GM21515 (cell line): Measurements from ENCODE around the gene MYH7.

ENCODE experiments used
- ATAC-seq: cut with Tn5 transposase; IDR thresholded peaks from one replicate; pipeline ENCODE4 v1.9.1; 2021; ENCODE audit not compliant: unreplicated experiment

Gene MYH7

GRCh38 chr14:23375527-23376251 lies 59.8 kb downstream of the MYH7 start:
- ATAC-seq: no peak

GRCh38 chr14:23373041-23373440 lies 62.4 kb downstream of the MYH7 start:
- no peak for ATAC-seq

- ATAC-seq: no peak
Measured at GRCh38 chr14:23372509-23372908, 63.0 kb downstream of the MYH7 start, which contains the start of gene IL25. IL25 (plus strand) TSS chr14:23372809.

- ATAC-seq: no peak
Measured at GRCh38 chr14:23371865-23372264, 63.6 kb downstream of the MYH7 start.

GRCh38 chr14:23370221-23370620 lies 65.2 kb downstream of the MYH7 start:
- no peak for ATAC-seq

GRCh38 chr14:23366426-23366921 lies 69.0 kb downstream of the MYH7 start:
- no peak for ATAC-seq

- no peak for ATAC-seq
Measured at GRCh38 chr14:23365732-23366425, 69.6 kb downstream of the MYH7 start.

GRCh38 chr14:23365036-23365731 lies 70.3 kb downstream of the MYH7 start, which contains the start of gene EFS:
EFS (minus strand) TSS chr14:23365172; CDS start chr14:23365025, 147 bp downstream.
- no peak for ATAC-seq

GRCh38 chr14:23364164-23365035 lies 71.1 kb downstream of the MYH7 start:
- no peak for ATAC-seq
